GM12865 (cell line): Measurements from ENCODE around the gene VAV3.

Experiments
- DNase-seq: peaks from one replicate; pipeline ENCODE4 v3.0.0; 2010; ENCODE audit warnings: low read depth
- H3K4me3 ChIP-seq: 2 replicates; pipeline ENCODE4 v1.5.1; 2011; ENCODE audit warnings: mild to moderate bottlenecking, low read depth, low read length, control low read depth
- CTCF ChIP-seq: IDR thresholded peaks from 2 replicates; pipeline ENCODE4 v1.5.1; 2011; ENCODE audit warnings: low read length, control low read depth, low read depth, inconsistent platforms; ENCODE audit not compliant: insufficient read depth; ENCODE audit errors: missing control alignments

Gene VAV3

GRCh38 chr1:107547363-107548155 lies 417.4 kb downstream of the VAV3 start:
- no peak for DNase-seq
- no peak overlapping the region for H3K4me3 ChIP-seq
- TF ChIP-seq CTCF, result no peak

- H3K4me3 ChIP-seq, result no peak overlapping the region
- no peak for DNase-seq
- TF ChIP-seq CTCF, result no peak
Measured at GRCh38 chr1:107546576-107546975, 418.4 kb downstream of the VAV3 start.

GRCh38 chr1:107545879-107546278 lies 419.1 kb downstream of the VAV3 start:
- TF ChIP-seq CTCF, result no peak

GRCh38 chr1:107545056-107545577 lies 419.9 kb downstream of the VAV3 start:
- TF ChIP-seq CTCF, result no peak
- no peak for DNase-seq
- H3K4me3 ChIP-seq, result no peak overlapping the region

More at GRCh38 chr1:107545879-107546278, 419.1 kb downstream of the VAV3 start:
- no peak for DNase-seq
- no peak overlapping the region for H3K4me3 ChIP-seq

GRCh38 chr1:107544285-107544684 lies 420.7 kb downstream of the VAV3 start:
- DNase-seq, result no peak
- H3K4me3 ChIP-seq, result no peak overlapping the region
- no peak for TF ChIP-seq CTCF

- no peak overlapping the region for H3K4me3 ChIP-seq
- TF ChIP-seq CTCF, result no peak
- no peak for DNase-seq
Measured at GRCh38 chr1:107541412-107541811, 423.6 kb downstream of the VAV3 start.
